Liver (tissue), 3 donors: ENCODE results near the gene SUGCT.

ENCODE experiments used
- ATF3 ChIP-seq: IDR thresholded peaks from 2 replicates; pipeline ENCODE4 v1.6.1; 2016; ENCODE audit warnings: antibody characterized with exemption
- CTCF ChIP-seq: fragments of 150-350 bp; IDR thresholded peaks from 2 replicates; pipeline ENCODE4 v1.5.1; 2017; ENCODE audit warnings: improper control_type of control experiment, low read depth, low read length; ENCODE audit not compliant: missing input control
- FOXA1 ChIP-seq: IDR thresholded peaks from 2 replicates; pipeline ENCODE4 v1.6.1; 2016; ENCODE audit warnings: antibody characterized with exemption
- FOXA2 ChIP-seq: IDR thresholded peaks from 2 replicates; pipeline ENCODE4 v1.6.1; 2016; ENCODE audit warnings: antibody characterized with exemption
- GABPA ChIP-seq, 2 donors: IDR thresholded peaks in 1 of 2; conservative IDR thresholded peaks in 1 of 2; 2 replicates each; pipeline ENCODE4 v1.6.1; 2016; ENCODE audit warnings: antibody characterized with exemption in 2 of 2, mild to moderate bottlenecking in 1 of 2, moderate library complexity in 1 of 2
- JUND ChIP-seq, 2 donors: IDR thresholded peaks; 2 replicates each; pipeline ENCODE4 v1.6.1; 2016; ENCODE audit warnings: antibody characterized with exemption in 2 of 2
- MAX ChIP-seq: IDR thresholded peaks from 2 replicates; pipeline ENCODE4 v1.6.1; 2016; ENCODE audit warnings: antibody characterized with exemption
- REST ChIP-seq: IDR thresholded peaks from 2 replicates; pipeline ENCODE4 v1.6.1; 2016; ENCODE audit warnings: antibody characterized with exemption, mild to moderate bottlenecking
- RXRA ChIP-seq, 2 donors: IDR thresholded peaks; 2 replicates each; pipeline ENCODE4 v1.6.1; 2017 to 2018; ENCODE audit warnings: antibody characterized with exemption in 2 of 2, mild to moderate bottlenecking in 1 of 2
- SP1 ChIP-seq: IDR thresholded peaks from 2 replicates; pipeline ENCODE4 v1.6.1; 2018; ENCODE audit warnings: antibody characterized with exemption, mild to moderate bottlenecking
- TAF1 ChIP-seq: conservative IDR thresholded peaks from 2 replicates; pipeline ENCODE4 v1.6.1; 2016; ENCODE audit warnings: antibody characterized with exemption, mild to moderate bottlenecking
- YY1 ChIP-seq: IDR thresholded peaks from 2 replicates; pipeline ENCODE4 v1.6.1; 2016; ENCODE audit warnings: antibody characterized with exemption, mild to moderate bottlenecking
- donor health status: healthy.
- donor health status: healthy.

GRCh38 chr7:40380111-40380510, 245.3 kb downstream of the SUGCT start:
- TF ChIP-seq CTCF (no peak), JUND (IDR thresholded peaks at IDR 0.05) (no peak), MAX (no peak), REST (no peak), TAF1 (no peak), SP1 (no peak), FOXA2 (no peak), ATF3 (no peak), RXRA (IDR thresholded peaks at IDR 0.05) (no peak), FOXA1 (no peak), GABPA (IDR thresholded peaks at IDR 0.05 in 1 of 2, conservative IDR thresholded peaks at IDR 0.05 in 1 of 2) (no peak), YY1 (no peak)
